Measurements from ENCODE around the gene ROR2.
"Not testable (repeated sequence)": the region's sequence is repeated elsewhere in the genome, so short reads cannot be mapped to it uniquely, and the experiment has no call there.

Gene ROR2

GRCh38 chr9:91924090-91924489 is 25.9 kb downstream of the ROR2 start:
- no peak for DNase-seq (ENCODE audit: low read depth, low spot score)

- DNase-seq (ENCODE audit: low read depth, low spot score), result no peak
These were observed 26.9 kb downstream of the ROR2 start for GRCh38 chr9:91923145-91923544.

DNA sequence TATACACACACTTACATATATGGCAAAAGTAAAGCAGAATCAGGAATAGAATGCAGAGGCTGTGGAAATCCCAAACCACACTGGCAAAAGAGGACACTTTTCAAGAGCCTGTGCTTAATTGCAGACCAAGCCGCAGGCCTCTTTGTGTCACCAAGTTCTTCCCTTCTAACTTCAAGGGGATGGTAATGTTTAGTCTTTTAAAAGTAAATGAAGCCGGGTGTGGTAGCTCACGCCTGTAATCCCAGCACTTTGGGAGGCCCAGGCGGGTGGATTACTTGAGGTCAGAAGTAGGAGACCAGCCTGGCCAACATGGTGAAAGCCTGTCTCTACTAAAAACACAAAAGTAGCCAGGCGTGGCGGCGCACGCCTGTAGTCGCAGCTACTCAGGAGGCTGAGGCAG is 28.7 kb downstream of the ROR2 start:
- DNase-seq (ENCODE audit: low read depth, low spot score), result no peak

DNA sequence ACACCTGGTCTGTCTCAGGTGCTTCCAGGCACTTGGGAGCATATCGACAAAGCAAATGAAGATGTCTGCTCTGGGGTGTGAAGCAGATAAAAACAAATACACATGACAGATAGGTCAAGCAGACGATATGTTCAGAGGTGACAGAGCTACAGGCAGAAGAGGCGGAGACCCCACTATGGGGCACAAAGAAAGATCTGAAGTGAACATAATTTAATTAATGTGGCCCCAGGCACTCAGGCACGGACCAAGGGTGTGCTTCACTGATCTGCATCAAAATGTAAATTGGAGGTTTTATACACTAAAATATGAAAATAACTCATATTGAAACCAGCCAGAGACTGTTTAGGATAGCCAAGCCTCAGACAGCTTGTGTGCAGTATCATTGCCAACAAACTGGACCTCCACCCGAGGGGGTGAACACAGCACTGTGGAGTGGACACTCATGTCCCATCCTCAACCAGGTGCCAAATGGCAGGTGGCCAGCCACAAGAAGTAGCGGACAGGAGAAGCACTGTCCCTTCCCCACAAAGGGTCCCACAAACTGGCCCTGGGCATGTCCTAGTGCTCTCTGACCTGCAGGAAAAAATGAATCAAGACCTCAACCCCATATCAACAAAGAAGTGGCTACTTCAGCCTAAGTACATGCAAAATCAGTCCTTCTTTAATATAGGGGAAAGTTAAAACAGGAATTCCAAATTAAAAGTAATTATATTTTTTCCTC is 29.2 kb downstream of the ROR2 start:
- no peak for DNase-seq (ENCODE audit: low read depth, low spot score)

GRCh38 chr9:91919621-91920020 is 30.4 kb downstream of the ROR2 start:
- DNase-seq (ENCODE audit: low read depth, low spot score), result no peak

DNA sequence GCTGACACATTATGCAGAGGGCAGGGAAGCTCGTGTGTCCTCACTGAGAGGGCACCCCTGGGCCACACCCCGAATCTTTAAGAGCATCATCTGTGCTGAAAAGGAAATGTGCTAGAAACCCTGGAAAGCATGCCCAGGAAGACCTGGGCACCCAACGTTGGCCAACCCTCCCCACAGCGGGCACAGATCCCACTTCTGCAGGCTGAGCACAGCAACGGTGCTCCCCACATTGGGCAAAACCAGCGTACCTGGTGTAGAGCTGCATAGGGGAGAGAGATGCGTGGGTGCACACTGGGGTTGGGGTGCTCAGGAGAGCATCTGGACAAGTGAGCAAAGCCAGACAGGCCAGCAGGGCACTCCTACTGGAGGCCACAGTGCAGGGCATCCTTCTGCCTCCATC is 32.6 kb downstream of the ROR2 start:
- no peak for DNase-seq (ENCODE audit: low read depth, low spot score)

DNA sequence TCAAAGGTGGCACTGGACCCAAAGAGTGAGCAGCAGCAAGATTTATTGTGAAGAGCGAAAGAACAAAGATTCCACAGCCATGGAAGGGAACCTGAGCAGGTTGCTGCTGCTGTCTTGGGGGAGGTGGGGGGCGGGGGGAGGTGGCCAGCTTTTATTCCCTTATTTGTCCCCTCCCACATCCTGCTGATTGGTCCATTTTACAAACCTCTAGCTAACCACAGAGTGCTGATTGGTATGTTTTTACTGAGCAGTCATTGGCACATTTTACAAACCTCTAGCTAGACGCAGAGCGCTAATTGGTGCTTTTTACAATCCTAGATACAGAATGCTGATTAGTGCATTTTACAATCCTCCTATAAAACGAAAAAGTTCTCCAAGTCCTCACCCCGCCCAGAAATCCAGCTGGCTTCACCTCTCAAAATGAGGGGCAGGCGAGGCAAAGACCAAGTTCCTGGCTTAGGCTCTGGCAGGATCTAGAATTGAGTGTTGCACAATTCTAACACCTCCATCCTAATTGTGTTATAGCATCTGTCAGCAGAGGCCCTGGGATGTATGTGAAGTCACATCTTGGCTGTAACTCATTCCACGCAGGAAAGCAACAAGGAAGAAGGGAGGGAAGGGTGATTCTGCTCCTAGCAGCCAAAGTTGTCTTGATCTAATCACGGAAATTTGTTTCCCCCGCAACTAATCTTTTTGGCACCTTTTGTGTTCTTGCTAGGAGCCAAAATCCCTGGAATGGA is 34.3 kb downstream of the ROR2 start:
- no peak for DNase-seq (ENCODE audit: low read depth, low spot score)

- DNase-seq (ENCODE audit: low read depth, low spot score), result no peak
These were observed 35.1 kb downstream of the ROR2 start for GRCh38 chr9:91914937-91915336.

DNA sequence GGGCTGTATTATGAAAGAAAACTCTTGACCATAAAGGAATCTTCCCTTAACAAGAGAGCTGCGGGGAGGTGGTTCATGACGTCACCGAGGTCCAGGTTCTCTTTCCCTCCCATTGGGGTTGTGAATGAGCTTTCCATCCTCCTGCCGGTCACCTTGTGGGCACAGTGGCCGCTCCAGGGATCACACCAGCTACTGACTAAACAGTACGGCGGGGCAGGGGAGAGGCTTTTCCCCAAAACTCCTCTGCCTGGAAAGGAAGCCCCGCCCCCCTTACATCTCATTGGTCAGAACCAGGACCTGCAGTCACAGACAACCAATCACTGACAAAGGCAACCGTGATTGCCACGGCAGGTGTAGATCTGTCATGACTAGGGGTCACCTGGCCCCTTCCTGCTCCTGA is 35.6 kb downstream of the ROR2 start:
- no peak for DNase-seq (ENCODE audit: low read depth, low spot score)

GRCh38 chr9:91913986-91914385 is 36.0 kb downstream of the ROR2 start:
- no peak for DNase-seq (ENCODE audit: low read depth, low spot score)

- DNase-seq (ENCODE audit: low read depth, low spot score), result no peak
These were observed 36.9 kb downstream of the ROR2 start for GRCh38 chr9:91913096-91913495.

GRCh38 chr9:91911657-91912056 is 38.4 kb downstream of the ROR2 start:
- no peak for DNase-seq (ENCODE audit: low read depth, low spot score)

DNA sequence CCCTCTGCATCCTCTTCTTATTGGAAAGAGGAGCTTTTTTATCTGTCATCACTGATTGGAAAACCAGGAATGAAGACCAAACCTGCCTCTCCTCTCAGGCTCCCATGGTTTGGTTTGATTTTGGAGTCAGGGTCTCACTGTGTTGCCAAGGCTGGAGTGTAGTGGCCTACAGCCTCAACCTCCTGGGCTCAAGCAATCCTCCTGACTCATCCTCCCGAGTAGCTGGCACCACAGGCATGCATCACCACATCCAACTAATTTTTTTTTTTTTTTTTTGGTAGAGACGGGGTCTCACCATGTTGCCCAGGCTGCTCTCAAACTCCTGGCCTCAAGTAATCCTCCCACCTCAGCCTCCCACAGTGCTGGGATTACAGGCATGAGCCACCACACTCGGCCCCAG is 40.8 kb downstream of the ROR2 start:
- DNase-seq (ENCODE audit: low read depth, low spot score), result not testable (repeated sequence)

GRCh38 chr9:91908746-91909145 is 41.3 kb downstream of the ROR2 start:
- no peak for DNase-seq (ENCODE audit: low read depth, low spot score)

DNA sequence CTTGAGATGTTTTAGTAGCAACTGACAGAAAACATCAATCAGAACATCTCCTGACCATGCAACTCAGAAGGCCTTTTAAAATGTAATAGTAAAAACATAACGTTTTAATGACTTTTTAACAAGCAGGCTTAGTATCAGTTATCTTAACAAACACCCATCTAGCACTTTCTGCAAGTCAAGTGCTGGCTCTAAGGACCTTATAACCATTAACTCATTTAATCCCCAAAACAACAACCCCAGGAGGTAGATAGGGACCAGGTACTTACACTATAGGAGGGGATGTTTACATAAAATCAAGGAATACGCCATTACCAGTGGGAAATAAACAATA is 41.8 kb downstream of the ROR2 start:
- no peak for DNase-seq (ENCODE audit: low read depth, low spot score)

DNA sequence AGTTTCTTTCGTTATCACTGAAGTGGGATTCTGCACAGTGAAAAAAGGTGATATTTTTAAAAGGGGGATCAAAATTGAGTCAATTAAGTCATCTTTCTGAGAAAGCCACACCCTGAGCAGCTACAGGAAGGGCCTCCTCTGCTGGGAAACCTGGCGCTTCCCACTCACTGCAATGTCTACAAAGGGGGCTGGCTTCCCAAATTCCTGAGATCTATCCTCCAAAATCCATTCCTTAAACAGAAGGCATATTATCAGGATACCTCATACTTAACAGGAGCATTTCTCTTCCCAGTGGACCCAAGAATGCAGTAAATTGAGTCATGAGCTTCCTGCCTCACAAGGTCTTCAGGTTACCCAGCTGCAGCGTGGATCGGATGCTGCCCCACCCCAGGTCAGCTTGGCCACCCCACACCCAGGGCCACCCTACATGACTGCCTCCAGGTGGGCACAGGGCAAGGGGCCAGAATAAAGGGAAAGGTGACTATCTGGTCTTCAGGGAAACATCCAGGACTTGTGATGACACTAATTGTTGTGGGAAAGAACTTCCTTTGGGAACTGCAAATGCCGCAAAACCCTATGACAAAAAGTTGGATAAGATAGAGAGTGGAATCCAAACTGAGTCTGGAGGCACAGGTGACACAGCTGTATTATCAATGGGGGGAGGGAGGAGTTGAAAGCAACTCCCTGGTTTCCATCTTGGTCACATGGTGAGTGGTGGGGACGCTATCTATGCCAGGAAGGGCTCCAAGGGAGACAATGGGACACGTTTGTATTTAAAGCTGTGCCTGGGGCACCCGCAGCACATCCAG is 42.3 kb downstream of the ROR2 start:
- no peak for DNase-seq (ENCODE audit: low read depth, low spot score)

DNA sequence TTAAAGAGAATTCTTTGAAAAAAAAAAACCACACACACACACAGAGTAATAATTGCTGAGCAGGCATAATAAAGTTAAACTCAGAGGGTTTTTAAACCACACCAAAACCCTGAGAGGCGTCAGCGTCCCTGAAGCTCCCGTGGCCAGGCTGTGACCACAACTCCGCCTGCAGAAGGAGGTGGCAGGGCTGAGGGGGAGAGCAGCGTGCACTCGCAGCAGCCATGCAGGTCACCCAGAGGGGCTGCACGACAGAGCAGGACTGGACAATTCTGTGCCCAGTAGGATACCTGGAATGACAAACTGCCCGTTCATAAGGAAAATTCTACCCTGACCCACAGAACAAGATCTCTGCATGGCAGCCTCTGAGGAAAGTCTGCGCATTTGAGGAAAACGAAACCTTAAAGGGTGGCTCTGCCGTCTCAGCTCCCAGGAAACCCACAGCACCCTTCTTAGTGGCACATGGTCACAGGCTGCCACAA is 44.0 kb downstream of the ROR2 start:
- DNase-seq (ENCODE audit: low read depth, low spot score), result no peak

- DNase-seq (ENCODE audit: low read depth, low spot score), result no peak
These were observed 44.8 kb downstream of the ROR2 start for GRCh38 chr9:91905237-91905650.

DNA sequence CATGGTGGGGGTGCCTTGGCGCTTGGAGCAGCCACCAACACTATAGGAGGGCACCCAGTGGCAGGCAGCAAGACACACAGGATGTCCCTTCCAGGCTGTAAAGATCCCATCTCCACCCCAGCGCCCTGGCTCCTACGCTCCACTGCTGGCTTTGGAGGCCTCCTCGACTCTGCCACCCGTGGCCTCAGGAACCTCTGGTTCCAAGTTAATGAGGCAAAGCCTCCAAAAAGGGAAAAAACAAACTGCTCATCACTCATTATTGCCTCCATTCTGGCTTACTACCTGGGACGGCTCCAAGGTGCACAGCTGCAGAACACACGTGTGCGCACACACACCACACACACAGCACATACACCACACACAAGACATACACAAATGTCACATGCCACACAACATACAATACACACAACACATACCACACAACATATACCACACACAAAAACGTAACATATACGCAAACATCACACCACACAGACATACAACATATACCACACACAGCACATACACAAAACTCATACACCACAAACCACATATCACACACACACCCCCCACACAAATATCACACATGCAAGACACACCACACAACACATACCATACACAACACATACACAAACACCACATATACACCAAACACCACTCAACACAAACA is 45.3 kb downstream of the ROR2 start:
- DNase-seq (ENCODE audit: low read depth, low spot score), result no peak

GRCh38 chr9:91903126-91903911 is 46.7 kb downstream of the ROR2 start:
- no peak for DNase-seq (ENCODE audit: low read depth, low spot score)

- DNase-seq (ENCODE audit: low read depth, low spot score), result no peak
These were observed 47.4 kb downstream of the ROR2 start for GRCh38 chr9:91902475-91903125.
